ENCODE measurements around the gene CACNA2D4.
A peak's percentile ranks its signal among the peaks of the same experiment; 100 is the strongest.

Gene CACNA2D4

DNA sequence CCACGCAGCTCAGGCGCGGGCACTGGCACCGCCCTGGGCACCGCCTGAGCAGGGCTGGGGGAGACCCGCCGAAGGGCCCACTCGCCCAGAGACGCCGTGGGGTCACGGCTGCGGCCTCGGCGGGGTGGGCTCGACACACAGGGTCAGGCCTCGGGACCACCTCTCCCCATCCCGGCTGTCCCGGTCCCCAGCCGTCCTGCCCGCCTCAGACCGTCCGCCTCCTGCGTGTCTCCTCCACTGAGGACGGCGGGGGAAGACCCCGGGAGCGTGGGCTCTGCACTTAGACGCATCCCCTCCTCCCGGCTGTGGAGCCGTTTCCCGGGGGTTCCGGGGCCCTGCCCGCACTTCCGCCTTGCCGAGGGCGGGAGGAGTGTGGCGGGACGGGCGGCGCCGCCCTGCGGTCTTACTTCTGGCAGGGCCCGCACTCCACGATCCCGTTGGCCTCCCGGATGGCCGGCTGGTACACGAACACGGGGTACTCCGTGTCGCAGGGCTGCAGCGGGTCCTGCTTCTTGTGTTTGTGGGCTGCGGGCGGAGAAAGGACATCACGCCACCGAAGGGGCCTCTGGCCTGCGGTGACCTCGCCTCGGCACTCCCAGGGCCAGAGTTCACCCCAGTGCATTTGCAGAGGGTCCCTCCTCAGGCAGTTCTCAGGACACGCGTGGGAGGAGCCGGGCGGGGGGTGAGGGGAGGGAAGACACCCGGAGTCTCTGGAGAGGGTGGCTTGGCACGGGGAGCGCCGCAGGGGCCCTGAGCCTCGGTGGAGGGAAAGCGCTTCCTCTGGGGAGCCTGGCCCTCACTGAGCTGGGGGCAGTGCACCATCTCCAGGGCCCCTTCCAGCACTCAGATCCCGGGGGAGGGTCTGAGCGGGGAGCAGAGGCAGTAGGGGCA, 121.2 kb downstream of the CACNA2D4 start:
- no peak for DNase-seq

DNA sequence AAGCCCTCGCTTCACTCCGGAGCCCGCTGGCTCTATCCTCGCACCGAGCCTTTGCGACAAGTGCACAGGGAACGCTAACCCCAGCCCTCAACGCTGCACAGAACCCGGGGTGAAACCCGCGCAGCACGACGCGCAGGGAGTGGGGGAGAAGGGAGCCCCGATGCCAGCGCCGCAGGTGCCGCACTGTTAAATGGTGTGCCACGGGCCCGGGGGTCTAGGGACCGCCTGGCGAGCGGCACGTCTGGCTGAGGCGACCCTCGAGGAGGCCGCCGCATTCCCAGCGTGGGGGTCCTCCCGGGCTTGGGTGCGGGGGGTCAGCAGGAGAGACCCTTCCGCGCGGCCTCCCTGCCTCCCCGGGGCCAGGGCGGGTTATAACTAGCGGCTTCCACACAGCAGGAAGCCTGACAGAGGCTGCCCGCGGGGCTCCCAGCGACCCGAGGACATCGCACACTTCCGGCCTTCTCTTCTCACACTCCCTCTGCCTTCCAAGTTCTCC, 121.9 kb downstream of the CACNA2D4 start:
- no peak for DNase-seq

DNA sequence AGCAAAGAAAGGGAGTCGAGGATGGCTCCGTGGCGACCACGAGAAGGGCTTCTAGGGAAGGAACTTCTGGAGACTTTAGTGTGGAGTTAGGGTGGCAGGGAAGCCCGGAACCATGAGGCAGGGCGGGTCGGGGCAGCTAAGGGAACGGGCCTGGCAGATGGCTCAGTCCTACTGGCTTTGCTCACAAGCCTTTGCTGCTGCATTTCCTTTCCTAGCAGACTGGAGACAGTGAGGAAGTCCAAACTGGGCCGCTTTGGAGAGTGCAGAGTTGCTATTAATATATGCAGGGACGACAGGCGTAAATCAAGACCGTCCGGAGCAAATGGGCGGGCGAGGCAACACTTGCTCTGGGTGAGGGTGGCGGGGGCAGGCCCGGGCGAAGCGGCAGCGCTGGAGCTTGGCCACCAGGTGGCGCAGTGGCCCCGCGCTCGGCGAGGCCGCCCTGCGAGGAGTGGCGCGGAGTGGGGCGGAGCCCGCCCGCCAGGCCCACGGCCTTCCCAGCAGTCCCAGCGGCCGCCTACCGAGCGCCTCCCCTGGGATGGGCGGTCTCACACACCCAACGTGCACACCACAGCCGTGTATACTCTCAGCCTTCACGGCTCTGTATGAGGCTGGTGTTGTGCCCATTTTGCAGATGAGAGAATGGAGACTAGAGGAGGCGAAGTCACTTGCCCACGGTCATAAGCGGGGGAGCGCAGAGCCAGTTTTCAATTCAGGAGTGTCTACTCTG, 122.5 kb downstream of the CACNA2D4 start:
- DNase-seq: peak; percentile 6

DNA sequence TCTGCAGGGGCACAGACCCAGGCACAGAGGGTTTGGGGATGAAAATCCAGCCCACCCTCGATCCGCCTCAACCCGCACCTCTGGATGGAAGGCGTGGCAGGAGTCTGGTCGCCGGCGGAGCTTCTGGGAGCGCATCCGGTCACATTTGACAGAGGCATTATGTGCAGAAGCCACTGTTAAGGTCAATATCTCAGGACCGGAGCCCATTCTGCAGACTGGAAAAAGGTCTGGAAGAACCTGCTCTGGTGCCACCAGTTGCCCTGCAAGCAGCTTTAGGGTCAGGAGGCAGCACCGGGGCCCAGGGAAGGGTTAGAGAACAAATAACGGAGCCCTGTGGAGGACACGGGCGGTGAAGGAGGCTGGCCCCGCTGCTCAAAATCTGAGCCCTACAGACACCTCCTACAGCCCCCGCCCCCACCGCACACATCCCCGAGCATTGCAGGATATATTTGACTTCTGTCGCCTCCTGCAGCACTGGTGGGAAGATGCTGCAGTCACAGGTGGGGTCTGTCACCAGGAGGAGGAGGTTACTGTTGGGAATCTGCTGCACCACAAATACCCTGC, 123.1 kb downstream of the CACNA2D4 start:
- DNase-seq: no peak

DNA sequence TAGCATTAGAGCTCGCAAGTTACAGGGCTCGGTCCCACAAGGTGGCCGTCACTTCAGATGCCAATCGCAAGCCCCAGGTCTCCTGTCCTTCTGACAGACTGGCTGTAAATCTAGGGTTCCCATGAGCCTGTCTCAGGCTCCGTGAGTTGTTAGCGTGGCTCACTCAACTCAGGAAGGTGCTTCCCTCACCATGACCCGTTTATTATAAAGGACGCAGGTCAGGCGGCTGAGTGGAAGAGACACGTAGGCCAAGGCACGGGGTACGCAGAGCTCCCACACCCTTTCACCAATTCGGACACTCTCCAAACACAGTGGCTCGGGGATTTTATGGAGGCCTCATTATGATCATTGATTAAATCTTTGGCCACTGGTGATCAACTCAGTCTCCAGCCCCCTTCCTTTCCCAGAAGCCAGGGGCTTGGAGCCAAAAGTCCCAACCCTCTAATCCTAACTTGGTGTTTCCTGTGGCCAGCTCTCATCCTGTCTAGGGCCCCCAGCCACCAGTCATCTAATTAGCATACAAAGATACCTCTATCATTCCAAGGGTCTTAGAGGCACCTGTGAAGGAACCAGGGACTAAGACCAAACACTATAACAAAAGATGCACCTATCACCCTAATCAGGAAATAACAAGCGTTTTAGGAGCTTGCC, 123.9 kb downstream of the CACNA2D4 start:
- DNase-seq: no peak

DNA sequence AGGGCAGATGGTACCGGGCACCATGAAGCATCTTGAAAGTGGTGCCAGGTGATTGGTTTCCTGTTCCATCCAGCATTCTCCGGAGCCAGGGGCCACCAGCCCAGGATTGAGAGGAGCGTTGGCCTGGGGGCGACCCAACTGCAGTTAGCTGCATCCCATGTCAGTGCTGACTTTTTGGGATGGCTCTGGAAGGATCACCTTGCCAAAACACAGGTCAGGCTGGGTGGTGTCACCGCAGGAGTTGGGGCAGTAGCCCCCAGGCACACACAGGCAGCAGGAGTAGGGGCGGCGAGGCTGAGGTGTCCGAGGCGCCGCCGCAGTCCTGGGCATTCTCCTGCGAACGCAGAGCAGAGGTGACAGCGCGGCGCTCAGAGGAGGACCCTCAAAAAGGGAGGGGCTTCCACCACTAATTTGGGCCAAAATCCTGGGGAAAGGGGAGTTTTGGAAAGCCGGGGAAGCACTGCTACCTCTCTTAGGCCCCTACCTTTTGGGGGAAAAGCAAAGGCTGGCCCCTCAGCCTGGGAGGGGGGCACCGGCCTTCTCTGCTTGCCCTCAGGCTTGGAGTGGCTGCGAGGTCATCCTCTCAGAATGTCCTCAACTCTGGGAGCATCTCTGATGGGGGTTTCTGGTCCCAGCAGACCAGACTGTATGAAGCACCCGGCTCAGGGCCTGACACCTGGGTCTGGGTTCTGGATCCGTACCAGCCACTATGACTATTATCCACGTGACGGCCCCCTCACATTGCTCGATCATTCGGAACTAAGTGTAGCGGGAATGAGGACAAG, 124.8 kb downstream of the CACNA2D4 start:
- no peak for DNase-seq

DNA sequence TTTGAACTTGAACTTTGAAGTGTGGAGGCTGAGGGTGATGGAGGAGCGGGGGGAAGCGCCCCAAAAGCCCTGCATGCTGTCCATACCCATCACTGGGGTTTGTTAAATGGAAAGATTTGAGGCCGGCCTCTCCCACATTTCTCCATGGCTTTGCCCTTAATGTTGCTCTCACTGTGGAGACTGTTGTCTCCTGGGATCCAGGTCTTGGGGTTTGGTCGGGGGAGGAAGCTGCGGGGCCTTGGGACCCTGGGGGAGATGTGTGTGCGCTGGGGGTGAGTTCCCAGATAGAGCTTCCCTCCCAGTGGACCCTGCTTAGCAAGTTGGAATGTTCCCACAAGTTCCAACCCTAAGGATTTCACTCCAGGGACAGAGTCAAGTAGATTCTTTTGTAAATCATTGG, 126.0 kb downstream of the CACNA2D4 start:
- no peak for DNase-seq

DNA sequence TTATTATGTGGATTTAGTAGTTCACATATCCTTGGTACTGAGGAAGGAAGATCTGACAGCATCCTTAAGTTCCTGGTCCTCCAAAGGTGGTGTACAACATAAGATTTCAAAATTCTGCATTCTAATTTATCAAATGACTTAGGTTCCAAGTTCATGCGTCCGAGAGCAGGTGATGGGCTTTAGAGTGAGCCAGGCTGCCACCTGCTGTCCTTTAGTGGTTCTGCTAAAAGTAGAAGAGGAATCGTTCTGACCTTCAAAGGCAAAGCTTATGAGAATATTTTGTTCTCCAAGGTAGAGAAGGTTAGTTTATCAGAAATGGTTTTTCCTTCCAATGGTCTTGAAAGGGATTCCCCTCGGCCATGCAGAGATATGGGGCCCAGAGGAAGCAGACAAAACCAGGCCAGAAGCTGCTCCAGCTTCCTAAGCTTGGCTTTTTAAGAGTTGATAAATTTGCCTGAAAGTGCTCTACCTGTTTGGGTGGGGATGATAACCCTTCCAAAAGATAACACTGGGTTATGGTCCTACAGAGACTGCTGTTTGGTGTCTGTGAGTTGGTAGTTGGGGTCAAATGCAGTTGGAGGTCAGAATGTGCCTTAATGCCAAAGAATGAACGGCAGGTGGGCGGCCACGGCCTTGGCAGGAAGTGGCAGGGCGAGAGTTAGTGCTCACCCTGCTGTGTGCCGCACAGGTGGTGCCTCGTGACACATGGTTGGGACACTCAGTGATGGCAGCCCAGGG, 127.2 kb downstream of the CACNA2D4 start:
- DNase-seq: peak; percentile 1

DNA sequence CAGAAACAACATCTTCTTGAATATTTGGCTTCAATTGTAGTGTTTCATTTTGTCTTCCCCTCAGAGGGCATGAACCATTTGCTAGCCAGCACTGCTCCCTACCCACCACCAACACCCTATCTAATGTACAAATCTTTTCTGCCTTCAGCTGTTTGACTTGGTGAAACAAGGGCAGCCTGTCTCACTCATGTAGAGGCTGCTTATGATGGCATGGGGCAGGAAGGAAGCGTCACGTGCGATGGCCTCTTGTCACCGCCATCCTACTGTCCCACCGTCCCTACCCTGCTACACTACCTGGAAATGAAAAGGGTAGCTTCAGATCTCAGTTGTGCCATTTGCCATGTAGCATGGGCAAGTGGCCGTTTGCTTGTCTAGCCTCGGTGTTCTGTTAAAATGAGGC, 128.0 kb downstream of the CACNA2D4 start:
- DNase-seq: no peak

DNA sequence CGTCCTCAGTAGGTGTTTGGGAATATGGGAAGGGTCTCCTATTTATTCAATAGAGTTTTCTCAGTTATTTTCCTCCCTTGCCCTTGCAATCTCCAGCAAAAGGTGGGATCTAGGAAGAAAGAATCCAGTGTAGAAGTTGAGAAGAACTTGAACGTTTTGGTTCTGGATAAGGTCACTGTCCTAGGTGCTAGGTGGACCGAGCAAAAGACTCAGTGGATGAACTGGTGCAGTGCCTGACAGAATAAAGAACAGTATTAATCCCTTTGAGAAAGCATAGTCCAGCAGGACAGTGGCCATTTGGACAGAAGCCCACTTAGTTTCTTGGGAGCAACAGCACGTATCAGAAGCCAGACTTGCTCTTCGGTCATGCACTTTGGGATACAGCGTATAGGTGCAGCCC, 130.7 kb downstream of the CACNA2D4 start:
- DNase-seq: no peak

DNA sequence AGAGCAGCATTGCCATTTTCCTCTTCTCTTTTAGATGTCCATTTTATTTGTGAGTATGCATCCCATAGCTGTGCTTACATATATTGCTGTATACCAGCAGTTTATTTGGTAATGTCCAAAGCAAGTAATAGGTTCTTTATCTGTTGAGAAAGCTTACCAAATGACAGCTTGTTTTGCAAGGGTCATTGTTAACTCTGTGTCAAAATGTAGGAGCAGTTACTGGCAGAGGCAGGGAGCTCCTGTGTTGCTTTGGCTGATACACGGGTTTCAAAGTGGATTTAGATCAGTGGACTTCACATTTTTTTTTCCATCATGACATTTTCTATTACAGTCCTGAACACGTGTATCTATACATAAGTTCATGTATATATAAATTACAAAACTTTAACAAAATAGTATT, 136.2 kb downstream of the CACNA2D4 start:
- no peak for DNase-seq

DNA sequence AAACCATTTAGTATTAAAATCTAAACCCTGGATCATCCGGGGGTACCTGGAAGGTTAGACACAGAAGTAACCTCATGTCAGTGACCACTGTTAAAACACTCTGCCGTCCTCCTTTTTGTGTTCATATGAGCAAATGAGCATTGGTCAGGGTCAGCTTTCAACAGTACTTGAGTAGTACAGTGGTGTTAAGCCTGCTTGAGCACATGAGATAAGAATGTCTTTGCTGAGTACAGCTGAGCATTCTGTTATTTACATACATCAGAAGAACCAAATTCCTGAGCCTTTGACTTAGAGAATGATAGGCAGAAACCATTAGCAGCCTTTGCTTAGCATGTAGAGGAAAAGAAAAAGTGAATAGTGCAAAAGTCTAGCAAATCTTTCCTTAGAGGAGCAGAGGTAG, 136.7 kb downstream of the CACNA2D4 start:
- no peak for DNase-seq

DNA sequence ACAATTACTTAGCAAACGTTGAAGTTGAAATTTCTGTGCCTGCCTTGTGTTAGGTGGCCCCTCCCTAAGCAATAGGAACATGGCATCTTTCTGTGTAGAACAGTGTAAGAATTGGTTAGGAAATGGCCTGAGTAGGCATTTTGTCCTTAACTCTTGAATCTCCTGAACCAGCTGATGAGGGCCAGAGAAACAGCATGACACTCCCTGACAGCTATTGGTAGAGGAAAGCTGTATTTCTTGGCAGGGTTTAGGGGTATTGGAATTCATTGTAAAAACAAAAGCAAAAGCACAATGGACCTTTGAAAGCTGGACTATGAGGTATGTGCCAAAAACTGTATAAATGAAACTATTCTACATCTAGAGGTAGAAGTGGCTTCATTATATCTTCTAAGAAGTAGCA, 138.7 kb downstream of the CACNA2D4 start:
- no peak for DNase-seq

DNA sequence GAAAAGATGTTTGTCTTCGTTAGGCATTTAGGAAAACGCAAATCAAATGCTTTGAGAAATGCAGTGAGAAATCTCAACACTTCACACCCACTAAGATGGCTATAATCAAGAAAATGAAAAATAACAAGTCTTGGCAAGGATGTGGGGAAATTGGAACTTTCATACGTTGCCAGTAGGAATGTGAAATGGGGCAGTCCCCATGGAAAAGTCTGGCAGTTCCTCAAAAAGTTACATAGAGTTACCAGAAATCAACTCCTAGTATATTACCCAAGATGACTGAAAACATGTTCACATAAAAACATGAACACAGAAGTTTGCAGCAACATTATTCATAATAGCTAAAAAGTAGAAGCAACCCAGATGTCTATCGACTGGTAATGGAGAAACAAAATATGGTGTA, 139.5 kb downstream of the CACNA2D4 start:
- DNase-seq: no peak

DNA sequence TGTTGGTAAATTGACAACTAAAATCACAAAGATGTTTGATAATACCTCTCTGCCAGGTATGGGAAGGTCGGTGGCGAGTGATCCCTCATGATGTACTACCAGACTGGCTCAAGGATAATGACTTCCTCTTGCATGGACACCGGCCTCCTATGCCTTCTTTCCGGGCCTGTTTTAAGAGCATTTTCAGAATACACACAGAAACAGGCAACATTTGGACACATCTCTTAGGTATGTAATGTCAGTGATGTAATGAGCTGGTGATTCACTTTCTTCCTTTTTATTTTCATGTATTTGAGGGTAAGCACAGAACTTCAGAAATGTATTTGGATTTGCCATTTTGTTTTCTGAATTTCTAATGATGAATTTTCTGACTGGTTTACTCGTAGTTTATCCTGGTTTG, 140.7 kb downstream of the CACNA2D4 start:
- DNase-seq: no peak

DNA sequence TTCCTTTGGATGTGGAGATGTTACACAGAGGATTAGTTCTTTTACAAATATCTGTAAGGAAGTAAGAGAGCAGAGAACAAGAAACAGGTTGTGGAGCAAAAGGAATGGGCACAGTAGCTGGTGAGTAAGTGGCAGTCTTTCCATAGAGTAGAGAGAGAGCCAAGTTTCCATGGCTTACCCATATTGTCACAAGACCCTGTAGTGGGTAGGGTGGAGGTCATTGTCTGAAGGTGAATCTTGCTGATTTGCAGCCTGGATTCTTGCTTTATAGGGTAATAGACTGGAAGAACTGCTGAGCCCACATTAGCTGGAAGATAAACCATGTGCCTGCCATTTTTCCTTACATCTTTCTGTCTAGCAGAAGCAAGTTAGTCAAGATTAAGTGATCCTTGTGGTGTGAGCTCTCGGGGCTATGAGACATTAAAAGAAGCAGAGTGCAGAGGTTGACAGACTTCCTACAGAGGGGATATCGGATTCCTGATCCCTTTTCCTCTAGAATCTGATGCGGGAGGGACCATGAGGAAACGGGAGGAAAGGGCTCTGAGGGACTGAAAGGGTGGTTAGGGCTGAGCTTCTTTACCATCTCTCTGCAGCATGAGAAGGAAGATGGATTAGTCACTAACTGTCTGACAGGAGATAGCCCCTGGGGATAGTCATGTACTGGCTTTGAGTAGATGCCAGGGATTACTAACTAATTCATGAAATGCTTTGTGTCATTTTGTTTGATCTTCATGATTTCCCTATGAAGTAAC, 142.1 kb downstream of the CACNA2D4 start:
- DNase-seq: no peak

DNA sequence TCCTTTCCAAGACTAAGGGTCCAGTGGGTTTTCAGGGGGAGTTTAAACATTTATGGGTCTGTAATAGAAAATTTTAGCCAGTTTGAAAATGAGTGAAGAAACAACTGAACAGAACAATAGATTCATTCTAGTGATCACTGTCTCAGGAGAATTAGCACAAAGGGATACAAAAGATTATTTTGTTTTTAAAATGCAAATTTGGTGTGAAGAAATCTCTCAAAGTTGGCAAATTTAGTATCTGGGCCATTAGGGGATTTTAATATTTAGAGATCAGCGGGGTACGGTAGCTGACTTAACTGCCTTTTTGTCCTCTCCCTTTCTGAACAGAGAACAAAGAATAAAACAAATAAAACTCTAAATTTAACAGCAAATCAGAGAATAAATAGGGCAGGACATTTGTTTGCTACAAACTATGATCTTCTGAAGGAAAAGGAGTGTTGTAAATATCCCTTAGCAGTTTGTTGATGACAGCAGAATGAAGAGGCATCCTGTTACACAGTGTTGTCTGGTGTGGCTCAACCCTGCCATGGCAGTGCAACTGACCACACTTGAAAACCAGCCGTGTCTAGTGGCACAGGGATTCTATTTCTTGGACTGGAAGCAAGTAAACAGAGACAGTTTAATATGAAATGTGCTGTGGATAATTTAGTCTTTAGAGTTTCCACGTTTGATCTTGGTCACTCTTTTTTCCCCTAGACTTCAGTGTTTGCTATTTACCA, 144.4 kb downstream of the CACNA2D4 start:
- DNase-seq: no peak

DNA sequence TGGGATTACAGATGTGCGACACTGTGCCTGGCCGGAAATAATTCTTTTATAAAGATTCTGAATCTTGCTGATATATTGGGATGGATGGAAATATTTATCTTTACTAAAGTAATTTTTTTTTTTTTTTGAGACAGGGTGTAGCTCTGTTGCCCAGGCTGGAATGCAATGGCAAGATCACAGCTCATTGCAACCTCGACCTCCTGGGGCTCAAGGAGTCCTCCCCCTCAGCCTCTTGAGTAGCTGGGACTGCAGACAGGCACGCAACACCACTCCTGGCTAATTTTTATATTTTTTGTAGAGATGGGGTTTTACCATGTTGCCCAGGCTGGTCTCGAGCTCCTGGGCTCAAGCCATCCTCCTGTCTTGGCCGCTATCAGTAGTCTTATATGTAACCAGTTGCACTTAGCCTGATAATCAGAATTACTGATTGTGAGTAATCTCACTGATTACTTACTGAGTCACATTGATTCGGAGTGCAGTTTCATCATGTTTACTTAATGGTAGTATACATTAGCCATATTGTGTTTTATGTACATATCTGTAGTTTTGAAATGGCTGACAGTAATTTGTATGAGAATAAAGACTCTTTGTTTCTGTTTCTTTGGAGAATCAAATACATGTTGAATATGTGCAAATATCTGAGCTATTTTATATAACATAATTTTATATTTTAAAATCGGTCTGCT, 148.5 kb downstream of the CACNA2D4 start:
- DNase-seq: no peak

DNA sequence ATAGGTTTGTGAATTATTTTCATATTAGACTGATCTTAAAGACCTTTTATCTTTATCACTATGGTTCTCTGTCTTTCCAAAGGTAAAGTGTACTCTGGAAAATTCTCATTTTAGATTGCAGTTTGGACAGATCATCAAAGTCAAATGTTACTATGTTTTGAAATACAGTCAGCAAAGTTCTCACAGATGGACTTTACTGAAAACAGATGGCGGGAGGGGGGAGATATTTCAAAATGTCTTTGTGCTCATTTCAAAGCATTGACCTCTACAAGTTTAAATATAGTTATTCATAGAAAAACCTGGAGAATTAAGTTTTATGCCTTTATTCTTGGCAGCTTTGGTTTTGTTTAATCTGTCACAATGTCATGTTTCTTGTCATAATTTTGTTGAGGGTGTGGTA, 149.8 kb downstream of the CACNA2D4 start:
- no peak for DNase-seq

Measured in NCI-H2227 treated with DMSO at 0.1 percent for 48 hours (cell line).